HG03575 (cell line): ENCODE measurements around the gene GINM1.

ENCODE experiments used
- ATAC-seq: cut with Tn5 transposase; IDR thresholded peaks from one replicate; pipeline ENCODE4 v1.9.1; 2021; ENCODE audit not compliant: unreplicated experiment, insufficient number of reproducible peaks, low FRiP score; ENCODE audit errors: extremely low read depth

Gene GINM1

DNA sequence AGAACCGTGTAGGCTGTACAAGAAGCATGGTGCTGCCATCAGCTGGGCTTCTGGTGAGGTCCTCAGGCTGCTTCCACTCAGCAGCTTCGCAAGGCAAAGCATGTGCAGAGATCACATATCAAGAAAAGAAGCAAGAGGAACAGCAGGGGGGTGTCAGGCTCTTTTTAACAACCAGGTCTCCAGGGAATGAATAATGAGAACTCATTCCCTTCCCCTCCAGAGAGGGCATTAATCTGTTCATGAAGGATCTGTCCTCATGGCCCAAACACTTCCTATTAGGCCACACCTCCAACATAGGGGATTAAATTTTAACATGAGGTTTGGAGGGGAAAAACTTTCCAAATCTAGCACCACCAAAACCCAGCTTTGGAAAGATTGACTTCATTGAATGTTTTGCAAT lies 20.0 kb downstream of the GINM1 start:
- no peak for ATAC-seq

DNA sequence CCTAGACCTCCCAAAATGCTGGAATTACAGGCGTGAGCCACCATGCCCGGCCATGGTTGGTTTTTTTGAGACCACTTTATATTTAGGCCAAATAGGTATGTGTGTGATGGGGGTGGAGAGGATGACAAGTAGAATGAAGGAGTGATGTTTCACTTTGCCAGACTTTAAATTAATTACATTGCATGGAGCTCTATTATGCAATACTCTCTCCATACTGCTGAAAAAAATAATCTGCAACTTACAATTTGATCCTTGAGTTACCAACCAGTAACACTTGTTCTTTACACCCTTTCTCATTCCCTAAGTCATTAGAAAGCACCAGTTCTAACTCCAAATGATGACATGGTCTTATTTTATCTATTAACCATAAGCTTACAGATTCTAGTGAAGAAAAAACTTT lies 26.8 kb downstream of the GINM1 start:
- no peak for ATAC-seq

DNA sequence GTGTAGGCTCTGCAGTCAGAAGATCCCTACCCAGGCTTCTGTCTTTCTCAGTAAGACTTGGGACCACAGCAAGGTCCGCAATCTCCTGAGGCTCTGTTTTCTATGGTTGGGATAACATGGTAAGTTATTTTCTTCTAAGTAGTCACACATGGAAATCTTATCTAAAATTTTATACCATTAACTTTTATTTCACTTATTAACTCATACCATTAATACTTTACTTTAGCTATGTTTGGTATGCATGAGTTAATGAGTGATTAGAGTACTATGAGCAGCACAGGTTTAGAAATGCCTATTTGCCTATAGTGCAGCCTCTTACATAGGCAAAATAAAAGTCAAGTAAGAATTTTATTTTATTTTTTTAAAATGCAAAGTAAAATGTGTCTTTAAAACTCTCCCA lies 27.2 kb downstream of the GINM1 start:
- no peak for ATAC-seq

DNA sequence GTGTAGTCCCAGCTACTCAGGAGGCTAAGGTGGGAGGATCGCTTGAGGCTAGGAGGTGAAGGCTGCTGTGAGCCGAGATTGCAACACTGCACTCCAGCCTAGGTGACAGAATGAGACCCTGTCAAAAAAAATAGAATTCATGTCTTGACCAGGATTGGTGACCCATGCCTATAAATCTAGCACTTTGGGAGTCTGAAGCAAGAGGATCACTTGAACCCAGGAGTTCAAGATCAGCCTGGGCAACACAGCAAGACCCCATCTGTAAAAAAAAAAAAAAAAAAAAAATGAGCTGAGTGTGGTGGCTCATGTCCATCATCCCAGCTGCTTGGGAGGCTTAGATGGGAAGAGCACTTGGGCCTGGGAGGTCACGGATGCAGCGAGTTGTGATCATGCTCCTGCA lies 34.3 kb downstream of the GINM1 start:
- no peak for ATAC-seq

DNA sequence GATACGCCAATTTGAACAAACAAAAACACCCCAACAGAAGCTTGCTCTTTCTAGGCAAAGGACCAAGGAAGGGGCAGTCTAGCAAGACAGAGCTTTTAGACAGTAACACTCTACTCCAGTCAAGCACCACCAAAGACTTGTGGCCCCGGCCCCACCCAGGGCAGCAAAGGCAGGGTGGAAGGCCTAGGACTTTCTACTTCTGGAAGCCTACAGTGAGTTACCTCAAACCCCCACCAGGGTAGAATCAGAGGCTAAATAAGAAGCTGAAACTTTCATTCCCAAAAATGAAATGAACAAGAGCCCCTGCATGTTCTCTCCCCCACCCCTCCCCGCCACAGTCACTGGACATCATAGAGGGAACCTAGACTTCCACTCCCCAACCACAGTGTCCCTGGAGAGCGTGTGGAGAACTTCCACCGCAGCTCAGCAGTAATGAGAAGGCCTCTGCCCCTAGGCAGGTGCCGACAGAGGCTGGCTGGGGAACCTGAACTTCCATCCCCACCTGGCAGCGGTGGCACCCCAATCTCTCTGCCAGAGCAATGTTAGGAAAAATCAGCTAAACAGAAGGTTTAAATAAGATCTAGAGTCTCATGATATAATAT lies 42.3 kb downstream of the GINM1 start:
- ATAC-seq, result no peak

DNA sequence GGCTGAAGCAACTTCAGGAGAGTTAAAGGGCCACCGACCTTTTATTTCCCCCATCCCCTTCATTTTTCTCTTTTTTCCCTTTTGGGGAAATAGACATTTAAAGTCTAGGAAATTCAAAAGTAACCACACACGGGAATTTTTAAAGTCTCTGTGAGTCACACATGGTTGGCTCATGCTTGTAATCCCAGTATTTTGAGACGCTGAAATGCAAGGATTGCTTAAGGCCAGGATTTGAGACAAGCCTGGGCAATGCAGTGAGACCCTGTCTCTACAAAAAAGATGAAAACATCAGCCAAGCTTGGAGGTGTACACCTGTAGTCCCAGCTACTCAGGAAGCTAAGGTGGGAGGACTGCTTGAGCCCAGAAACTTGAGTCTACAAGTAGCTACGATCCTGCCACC lies 48.2 kb downstream of the GINM1 start:
- no peak for ATAC-seq

DNA sequence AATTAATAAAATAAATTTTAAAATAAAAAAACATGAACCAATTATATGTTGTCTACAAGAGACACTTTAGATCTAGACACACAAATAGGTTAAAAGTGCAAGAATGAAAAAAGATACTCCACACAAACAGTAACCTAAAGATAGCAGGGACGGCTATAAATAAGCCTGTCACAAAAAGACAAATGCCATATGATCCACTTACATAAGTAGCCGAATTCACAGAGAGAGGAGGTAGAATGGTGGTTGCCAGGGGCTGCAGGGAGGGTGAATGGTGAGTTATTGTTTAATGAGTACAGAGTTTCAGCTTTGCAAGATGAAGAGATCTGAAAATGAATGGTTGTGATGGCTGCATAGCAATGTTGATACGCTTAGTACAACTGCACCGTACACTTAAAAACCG lies 49.6 kb downstream of the GINM1 start:
- no peak for ATAC-seq

DNA sequence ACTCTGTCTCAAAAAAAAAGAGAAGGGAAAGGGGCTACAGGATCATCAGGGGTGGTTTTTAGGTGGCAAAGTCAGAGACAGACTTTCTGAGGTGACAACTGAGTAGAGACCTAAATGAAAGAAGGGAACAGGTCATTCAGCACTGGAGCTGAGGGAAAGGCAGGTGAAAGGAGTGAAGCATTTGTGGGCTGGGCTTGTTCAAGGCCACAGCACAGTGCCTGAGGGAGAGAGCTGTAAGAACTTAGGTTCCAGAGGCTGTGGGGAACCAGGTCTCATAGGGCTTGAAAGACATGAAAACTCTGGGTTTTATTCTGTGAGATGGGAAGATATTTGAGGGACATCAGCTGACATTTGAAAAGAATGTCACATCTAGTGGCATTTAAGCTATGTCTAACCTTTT lies 61.5 kb downstream of the GINM1 start:
- no peak for ATAC-seq

DNA sequence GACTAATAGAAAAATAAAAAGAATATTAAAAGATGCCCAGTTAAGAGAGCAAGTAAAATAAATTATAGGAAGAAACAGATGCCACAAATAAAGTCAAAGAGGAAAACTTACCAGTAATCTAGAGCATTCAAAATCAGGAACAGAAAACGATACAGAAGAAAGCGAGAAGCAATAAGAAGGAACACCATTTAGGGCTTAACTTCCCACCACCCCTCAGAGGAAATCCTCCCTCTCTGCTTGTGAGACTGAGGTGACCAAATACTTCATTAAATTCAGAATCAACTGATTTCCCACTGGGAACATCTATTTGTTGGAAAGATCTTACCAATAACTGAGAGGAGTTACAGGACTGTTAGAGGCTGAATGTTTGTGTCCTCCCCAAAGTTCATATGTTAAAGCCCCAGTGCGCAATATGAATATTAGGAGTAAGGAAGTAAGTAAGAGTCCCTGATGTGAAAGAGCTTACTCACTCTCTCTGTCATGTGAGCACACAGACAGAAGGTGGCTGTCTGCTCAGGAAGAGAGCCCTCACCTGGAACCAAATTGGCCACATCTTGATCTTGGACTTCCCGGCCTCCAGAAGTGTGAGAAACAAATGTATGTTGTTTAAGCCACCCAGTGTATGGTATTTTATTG lies 62.8 kb downstream of the GINM1 start:
- ATAC-seq, result no peak

DNA sequence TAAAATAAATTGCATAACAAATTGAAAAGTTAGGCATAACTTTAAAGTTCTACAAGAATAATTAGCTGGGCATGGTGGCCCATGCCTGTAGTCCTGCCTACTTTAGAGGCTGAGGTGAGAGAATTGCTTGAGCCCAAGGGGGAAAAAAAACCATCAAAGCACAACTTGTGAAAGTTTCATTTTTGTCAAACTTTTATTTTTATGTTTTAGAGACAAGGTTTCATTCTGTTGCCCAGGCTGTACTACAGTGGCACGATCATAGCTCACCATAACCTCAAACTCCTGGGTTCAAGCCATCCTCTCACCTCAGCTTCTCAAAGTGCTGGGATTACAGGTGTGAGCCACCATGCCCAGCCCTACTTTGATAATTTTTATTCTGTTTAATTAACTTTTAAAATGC lies 68.1 kb downstream of the GINM1 start:
- no peak for ATAC-seq

DNA sequence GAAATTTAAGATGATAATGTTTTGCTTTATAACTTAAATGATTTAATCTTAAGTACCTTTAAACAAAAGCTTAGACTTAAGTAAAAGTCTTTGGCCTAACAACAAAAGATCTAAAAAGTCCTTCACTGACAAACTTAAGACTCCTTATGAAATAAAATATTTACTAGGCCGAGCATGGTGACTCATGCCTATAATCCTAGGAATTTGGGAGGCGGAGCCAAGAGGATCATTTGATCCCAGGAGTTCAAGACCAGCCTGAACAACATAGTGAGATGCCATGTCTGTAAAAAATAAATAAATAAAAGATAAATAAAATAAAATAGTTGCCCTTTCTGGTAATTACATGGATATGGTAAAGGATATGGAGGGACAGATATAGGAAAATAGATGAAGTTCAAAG lies 69.9 kb downstream of the GINM1 start:
- no peak for ATAC-seq
